Activated CD4-positive, CD25-positive, alpha-beta regulatory T cell (primary cell): ENCODE results near the gene LIPA.

ENCODE experiments used
- DNase-seq, 4 experiments: peaks; one replicate each; lab custom pipeline; 2025; lab: John Stamatoyannopoulos, UW

LIPA gene

DNA sequence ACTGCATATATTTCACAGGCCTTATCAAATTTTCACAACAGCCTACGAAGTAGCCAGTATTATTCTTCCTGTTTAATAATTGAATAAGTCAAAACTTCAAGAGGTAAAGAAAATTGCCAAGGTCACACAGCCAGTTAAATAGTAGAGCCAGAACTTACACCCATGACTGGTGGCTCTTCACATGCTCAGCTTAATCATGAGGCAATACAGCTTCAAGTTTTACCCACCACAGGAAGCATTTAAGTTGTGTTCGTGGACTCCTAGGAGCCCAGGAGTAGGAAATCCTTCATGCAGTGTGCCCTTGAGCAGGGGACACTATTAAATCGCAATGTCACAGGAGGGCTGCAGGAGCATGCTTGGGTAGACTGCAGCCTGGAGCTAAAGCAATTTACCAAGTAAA lies 11.1 kb downstream of the LIPA start:
- no peak for DNase-seq

DNA sequence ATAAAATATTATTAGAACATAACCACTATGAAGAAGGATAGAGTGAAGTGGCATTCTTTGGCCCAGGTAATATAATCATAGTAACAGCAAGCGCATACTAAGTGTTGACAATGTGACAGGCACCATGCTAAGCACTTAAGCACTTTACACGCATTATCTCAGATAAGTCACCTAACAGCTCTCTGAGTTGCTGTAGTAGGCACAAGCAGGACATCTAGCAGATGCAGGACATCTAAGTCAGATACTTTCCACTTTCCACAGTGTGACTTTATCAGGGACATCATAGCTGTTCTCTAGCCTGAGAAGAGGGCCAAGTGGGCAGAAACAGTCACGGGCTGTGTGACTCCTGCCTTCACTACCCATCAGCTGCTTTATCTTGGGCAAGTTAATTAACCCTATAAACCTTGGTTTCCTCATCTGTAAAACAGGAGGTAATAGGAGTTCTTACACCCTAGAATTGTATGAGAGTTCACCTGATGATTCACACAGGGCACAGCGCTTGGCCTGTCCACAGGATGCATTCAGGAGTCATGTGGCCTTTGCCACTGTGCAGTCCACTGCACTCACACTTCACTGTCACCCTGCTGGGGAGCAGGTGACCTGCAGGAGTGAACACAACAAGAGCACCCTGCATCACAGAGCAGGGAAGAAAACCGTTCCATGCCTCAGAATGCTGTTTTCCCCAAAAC lies 12.5 kb downstream of the LIPA start:
- DNase-seq, result no peak

DNA sequence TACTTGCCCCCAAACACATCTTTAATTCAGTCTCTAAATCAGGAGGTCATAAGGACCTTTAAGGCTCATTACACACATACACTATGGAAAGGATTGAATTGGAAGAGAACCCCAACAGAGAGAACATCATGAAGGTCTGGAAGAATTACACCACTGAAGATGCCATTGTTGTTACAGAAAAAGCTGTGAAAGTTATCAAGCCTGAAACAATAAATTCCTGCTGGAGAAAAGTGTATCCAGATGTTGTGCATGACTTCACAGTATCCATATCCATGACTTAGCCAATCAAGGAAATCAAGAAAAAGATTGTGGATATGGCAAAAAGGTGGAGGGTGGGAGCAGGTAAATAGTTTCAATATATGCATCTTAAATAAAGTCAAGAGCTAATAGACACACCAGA lies 13.7 kb downstream of the LIPA start:
- DNase-seq, result no peak

DNA sequence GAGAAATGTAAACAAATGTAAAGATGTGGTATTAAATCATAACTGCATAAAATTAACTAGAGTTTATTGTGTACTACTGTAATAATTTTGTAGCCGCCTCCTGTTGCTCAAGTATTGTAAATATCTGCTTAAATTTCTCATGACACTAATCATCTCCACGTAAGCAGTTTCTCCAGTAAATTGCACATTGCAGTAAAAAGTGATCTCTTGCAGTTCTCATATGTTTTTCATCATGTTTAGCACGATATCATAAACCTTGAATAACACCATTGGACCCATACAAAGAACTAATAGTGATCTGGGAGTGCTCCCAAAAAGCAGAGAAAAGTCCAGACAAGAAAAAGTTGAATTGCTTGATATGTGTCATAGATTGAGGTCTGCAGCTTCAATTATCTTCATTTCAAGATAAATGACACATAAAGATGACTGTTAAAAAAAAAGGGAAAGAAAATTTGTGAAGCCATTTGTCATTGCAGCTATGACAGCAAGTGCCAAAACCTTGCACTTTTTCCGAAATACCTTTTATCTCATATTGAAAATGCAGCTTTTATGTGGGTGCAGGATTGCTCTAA lies 15.3 kb downstream of the LIPA start:
- DNase-seq, result no peak

DNA sequence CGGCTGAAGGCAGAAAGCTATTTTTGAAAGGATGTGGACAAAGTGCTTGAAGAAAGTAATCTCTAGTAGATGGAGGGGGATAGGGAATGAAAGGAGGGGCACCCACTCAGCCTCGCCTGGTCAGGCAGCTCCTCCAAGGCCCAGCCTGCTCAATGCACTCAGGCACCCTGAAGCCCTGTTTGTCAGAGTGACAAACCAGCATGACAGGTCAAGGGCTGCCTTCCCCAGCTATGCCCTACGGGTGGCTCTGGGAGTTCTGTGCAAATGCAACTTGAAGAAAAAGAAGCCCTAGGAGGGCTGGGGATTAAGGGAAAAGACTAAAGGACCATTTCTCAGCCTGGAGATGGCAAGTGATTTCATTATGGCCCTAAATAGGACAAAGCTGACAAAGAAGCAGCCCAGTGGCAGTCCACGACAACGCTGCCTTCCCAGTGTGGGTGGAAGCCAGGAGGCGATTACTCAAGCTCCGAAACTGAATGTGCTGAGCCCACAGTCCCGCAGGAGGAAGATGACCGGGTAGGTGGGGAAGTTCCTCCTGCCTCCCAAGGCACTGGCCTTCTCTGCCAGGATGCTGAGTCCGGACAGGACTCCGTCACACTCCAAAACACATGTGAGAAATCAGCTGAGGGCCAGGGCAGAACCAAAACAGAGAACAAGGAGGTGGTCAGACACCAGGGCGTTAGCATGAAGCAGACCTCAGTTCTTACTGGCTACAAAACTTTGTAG lies 16.3 kb downstream of the LIPA start:
- no peak for DNase-seq

DNA sequence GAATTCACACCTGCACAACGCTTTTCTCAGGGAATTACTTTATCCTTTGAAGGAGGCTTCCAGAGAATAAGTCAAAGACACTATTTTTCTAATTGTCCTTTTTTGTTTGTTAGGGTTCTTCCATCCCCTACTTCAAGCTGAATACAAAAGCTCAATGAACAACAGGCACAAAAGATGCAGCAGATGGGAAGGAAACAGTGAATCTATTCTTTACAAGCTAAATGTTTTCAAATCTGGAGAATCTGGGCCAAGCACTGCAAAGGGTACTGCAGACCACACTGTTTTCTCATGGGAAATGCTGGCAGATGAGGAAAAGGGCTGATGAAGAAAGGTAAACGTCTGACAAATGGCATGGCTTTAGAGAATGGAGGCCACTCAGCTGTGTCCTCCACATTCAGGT lies 18.5 kb downstream of the LIPA start:
- no peak for DNase-seq

DNA sequence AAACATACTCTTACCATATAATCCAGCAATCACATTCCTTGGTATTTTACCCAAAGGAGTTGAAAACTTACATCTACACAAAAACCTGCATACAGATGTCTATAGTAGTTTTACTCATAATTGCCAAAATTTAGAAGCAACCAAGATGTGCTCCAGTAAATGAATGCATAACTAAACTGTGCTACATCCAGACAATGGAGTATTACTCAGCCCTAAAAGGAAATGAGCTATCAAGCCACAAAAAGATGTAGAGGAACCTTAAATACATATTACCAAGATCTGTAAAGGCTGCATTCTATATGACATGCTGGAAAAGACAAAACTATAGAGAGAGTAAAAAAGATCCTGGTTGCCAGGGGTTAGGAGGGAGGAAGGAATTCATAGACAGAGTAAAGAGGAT lies 22.6 kb downstream of the LIPA start:
- DNase-seq, result no peak

DNA sequence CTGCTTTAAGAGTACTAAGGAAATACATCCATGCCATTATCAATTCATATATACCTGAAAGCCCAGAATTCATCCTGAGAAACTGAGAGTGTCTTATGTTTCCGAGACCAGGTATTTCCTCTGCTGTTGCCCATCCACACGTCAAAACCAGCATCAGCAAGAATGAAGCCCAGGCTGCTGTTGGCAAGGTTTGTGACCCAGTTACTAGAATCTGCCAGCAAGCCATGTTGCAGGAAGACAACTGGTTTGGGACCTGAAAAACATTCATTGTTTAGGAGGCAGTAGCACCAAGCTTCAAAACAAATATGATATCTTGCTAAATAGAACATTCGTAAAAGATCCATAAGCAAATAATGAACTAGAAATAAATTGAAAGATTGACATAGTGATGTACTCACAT lies 23.4 kb downstream of the LIPA start:
- no peak for DNase-seq

DNA sequence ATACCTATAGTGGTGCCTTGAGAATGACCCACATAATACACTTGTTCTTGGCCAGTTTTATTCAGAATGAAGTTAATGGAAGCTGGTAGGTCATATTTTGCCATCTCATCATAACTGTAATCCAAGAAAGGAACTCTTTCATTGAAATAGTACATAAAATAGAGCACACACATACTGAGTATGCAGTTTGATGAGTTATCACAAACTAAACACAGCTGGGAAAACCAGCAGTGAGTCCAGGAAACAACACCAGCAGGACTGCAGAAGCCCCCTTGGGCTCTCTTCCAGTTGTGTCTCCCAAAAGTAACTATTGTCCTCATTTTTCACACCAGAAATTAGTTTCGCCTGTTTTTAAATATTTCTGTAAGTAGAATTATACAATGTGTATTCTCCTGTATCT lies 24.7 kb downstream of the LIPA start:
- no peak for DNase-seq

DNA sequence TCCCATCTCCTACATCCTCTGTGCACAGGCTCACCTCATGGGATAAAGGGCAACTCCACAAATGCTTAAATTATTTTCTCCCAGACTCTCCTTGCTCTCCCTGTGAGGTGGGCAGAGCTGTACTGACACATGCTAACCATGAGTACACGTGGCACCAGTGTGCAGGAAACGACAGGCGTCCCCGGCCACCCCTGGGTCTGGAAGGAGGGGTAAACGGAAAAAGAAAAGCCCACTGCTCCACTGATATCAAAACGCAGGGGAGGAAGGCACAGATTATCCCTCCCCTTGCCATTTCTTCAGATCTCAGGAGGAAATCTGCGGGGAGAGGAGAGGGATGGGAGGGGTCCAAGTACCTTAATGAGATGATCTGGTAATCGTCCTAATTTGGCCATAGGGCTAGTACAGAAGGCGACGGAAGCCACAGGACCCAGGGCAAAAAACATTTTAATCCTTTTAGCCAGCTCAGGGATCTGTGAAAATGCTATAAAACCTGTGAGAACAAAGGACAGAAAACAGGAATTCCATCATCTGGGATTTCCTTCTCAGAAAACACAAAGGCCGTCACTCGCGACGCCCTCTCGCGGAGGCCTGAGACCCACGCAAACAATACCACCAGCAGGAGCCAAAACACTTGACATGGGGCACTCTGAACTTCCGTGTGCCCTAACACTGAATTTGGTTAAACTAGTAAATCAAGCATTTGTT lies 26.7 kb downstream of the LIPA start:
- no peak for DNase-seq

DNA sequence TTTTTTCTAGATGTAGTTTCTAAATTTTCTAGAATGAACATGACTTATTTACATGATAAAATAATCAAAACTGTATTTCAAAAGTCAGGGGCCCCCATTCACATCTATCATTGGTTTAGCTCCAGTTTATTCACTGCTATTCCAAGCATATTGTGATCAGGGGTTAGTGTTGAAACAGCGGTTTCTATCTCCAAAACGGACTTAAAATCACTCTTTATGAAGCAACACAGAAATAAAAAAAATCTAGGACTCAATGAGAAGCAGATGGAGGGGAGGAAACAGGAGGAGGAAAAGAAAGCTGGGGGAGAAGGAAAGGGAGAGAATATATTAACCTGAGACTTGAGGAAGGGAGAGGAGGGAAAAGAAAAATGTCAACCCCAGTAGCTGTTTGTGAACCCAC lies 29.7 kb downstream of the LIPA start:
- no peak for DNase-seq

DNA sequence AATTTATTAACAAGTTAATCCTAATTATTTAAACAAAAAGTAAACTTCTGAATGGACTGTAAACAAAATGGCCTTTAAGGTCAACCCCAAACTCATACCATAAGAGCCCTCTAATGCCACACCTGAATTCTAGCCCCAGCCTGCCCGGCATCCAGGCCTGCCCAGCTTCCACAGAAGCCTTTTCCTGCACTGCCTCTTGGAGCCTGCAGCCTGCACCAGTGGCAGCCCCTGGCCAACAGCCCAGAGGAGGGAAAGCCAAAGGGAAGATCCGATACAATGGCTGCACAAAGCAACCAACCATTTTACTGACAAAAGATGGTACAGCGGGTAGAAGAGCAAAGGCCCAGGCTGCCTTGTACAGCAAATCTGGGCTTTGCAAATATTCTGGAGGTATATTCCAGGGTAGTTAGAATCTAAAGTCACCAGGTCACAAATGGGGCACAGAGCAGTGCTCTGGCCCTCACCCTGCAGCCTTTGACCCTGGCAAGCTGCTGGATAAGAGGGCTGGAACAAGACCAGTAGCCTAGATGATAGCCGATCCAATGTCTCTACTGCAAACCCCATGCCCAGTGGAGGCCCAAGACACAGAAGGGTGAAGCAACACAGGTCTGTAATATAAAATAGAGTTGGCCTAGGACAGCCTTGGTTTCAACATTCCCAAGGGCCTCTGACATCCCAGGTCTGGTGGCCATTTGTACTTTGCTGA lies 31.9 kb downstream of the LIPA start:
- DNase-seq, result no peak

DNA sequence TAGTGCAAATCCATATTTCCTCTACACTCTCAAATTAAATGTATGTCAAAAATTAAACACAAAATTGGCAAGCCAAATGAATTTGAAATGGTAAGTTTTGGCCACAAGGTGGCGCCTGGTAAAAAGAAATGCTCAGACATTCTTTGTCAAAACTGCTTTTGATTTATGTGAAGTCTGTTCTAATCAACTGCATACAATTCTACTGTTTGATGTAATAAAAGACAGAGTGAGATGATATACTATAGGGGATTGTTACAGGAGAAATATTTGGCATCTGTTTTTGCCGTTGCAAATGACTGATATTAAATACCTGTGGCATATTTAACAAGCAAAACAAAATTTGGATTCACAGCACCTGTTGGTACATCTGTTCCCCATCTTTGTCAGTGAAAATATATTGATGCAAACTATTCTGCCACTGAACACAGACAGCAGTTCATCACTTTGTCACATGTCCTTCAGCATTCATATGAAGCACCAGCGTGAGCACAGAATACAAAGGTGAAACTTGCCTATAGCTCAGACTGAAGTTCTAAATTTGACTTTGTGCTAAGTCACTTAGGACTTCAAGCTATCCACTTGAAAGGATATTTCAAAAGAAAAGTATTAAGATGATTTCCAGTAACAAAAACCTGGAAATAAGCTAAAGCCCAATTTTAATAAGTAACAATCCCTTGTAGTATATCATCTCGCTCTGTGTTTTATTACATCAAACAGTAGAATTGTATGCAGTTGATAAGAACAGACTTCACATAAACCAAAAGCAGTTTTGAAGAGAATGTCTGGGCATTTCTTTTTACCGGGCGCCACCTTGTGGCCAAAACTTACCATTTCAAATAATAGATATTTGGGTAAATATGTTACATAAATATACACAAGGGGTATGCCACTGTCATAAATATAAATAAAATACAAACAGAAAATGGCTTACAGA lies 34.3 kb downstream of the LIPA start:
- DNase-seq, result peak; percentile 18 to 47 (median 35)

DNA sequence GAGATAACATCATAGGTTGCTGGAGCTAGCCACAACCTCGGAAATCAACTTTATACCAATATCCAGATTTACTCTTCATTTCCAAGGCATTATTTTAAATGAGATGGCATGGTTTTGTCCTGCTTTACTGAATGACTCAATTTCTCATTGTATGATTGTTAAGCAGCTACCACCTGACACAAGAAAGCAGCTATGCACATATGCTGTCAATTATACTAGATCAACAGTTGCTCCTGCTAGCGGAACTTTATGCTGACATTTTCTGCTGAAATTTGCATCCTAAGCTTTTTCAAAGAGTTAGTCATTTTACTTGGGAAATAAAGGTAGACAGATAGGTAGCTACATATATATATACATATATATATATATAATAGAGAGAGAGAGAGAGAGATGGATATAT lies 35.5 kb downstream of the LIPA start:
- DNase-seq, result no peak

DNA sequence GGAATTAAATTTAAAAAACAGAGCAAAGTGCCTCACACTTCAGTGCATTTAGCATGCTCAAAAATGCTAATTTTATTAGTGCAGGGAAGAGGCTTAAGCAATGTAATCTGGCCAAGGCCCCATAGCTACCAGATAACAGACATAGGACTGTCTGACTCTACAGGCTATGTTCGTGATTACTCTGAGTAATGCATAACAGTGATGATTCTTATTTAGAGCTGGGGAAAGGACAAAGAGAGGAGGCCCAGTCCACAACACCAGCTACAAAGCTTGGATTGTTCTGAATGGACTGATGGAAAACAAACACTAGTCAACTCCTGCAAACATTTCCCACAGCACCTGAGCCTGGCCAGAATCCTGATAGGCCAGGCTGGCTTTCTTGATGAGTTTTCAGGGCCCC lies 36.1 kb downstream of the LIPA start:
- DNase-seq, result no peak

DNA sequence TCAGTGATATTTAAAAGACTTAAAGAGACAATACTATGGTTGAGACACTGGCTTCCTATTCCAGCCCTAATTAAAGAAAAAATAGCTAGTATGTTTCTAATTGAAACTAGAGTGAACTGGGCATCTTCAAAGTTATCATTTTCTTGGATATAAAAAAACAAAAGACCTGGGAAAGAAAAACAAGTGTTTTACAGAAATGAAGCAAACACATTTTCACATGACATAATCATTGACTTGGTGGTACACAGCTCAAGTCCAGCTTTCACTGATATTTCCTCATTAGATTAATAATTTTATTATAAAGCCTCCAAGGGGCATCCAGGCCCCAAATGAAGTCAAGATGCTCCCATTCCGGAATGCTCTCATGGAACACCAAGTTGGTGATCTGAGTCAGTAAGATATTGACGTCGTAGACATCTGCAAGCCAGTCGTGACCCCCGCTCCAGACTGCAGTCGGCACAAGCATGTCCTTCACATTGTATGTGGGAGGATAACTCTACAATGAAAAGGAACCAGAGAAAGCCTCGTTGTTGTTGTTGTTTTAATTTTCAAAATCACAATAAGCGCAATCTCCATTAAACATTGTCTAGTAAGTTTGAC lies 36.9 kb downstream of the LIPA start:
- DNase-seq, result no peak

DNA sequence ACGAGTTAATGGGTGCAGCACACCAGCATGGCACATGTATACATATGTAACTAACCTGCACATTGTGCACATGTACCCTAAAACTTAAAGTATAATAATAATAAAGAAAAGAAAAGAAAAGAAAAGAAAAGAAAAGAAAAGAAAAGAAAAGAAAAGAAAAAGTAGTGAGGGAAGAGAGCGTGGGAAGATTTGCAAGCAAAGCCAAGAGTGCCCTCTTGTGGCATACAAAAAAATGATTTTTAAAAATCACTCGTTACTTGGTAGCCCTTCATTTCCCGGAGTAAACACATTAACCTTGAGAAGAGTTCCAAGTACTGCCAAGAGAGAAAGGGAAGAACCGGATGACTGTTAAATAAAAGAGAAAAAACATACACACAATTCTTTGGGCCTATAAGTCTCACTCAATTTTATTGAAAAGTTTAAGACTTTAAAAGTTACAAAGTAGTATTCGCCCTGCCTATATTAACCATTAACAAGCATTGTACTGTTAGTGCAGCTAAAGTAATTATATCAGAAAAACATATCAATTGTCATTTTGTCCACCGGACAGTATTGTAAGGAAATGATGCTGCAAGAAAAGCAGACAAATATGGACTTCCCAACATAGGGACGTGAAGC lies 38.3 kb downstream of the LIPA start:
- DNase-seq, result no peak

DNA sequence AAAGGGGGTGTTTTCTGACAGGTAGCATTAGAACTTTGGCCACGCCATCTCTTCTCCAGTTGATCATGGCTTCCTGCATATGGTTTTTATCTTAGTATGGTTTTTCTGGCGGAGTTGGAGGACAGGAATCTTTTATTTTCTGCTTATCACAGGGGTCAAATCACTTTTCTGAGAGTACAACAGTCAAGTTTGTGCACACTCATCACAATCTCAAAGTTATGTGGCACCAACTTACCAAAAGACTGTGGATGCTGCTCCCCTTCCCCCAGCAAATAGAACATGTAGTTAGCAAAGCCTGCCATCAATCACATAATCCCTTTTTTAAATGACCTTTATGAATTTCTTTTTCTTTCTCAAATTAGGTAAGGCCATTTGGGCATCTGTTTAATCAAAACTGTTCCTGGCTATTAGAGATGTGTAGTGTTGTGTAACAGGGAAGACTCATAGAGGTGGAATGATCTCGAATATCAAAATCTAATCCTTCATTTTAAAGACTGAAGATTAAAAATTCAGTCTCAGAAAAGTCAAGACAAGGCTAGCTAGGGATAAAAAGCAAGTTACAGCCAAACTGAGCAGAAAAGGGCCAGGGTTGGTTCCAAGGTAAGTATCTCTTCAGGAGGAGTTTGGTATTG lies 40.7 kb downstream of the LIPA start:
- no peak for DNase-seq

DNA sequence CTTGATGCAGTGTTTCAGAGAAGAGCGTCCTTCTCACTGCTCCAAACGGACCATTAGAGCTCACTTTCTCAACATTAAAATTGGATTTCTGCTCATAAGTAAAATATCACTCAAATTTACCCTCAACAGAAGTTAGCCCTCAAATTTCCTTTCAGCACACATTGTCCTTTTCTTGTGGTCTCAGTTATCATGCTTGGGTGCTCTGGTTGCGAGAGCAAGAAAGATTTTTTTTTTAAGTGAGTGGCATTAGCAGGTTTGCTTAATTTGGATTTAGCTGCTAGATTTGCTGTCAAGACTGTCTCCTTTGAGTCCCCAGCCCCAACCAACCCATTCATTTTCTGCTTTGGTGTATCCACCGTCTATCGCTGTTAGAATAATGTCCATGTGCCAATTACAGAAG lies 41.9 kb downstream of the LIPA start:
- DNase-seq, result no peak
